Measurements from ENCODE around the gene PER2.

DNA sequence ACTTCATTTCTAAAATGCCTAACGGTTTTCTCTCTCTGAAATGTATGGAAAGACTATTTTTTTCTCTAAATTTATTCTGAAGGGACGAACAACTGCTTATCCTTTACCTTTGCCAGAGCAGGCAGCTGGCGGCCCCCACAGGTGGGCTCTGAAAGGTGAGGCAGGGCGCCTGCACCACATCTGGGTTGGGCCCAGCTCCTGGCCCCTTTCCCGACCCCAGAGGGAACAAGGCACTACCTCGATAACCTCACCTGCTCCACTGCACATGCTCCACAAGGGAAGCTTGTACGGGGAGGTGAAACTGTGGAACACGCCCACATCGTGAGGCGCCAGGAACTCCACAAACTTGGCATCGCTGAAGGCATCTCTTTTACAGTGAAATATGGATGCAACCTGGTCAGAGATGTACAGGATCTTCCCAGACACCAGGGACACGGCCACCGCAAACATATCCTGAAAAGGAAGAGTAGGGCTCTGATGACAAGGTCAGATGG lies 17.3 kb downstream of the PER2 start:
- TF ChIP-seq CTCF (conservative IDR thresholded peaks at IDR 0.05; ENCODE audit: low read length) (no peak), EZH2phosphoT487 (IDR thresholded peaks at IDR 0.05; ENCODE audit: borderline replicate concordance, low read depth, low read length) (no peak)
